GM12872 (cell line): ENCODE measurements around the gene LARGE1.

ENCODE experiments used
- TF ChIP-seq, protein P1 (sequence below): IDR thresholded peaks from 3 replicates; pipeline ENCODE4 v1.5.1; 2011; ENCODE audit warnings: low read depth, mild to moderate bottlenecking, low read length, moderate library complexity; ENCODE audit not compliant: insufficient read depth

Gene LARGE1

DNA sequence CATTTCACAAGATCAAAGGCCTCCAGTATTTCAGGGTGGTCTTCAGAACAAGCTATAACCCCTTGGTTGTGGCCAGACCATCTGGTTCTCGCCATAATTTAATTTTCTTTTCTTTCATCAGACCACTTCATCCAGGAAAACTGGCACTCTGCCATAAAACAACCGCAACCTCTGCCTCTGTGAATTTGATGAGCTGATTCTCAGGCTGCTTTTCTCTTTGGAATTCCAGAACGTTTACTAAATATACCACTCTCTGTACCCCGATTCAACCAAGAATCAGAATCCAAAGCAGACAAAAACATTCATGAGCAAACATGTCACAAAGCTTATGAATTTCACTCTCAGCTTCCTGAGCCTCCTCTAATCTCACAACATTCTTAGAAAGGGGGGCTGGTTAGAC, 530.3 kb downstream of the LARGE1 start:
- TF ChIP-seq, protein P1, sequence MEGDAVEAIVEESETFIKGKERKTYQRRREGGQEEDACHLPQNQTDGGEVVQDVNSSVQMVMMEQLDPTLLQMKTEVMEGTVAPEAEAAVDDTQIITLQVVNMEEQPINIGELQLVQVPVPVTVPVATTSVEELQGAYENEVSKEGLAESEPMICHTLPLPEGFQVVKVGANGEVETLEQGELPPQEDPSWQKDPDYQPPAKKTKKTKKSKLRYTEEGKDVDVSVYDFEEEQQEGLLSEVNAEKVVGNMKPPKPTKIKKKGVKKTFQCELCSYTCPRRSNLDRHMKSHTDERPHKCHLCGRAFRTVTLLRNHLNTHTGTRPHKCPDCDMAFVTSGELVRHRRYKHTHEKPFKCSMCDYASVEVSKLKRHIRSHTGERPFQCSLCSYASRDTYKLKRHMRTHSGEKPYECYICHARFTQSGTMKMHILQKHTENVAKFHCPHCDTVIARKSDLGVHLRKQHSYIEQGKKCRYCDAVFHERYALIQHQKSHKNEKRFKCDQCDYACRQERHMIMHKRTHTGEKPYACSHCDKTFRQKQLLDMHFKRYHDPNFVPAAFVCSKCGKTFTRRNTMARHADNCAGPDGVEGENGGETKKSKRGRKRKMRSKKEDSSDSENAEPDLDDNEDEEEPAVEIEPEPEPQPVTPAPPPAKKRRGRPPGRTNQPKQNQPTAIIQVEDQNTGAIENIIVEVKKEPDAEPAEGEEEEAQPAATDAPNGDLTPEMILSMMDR: no peak

DNA sequence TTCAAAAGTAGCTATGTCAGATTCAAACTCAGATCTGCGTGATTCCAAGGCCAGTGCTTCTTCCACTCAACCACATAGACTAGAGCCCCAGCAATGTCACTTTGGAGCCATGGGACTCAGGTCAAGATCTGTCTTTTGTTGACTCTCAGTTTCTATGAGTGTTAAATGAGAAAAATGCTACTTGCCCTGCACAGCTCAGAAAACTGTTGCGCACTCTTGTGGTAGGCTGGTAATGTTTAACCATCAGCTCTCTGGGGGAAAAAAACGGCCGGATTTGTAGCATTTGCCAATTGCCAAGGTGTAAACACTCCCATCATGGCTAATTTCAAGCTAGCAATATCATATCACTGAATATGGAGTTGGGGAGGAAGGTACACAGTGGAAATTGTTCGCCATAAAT, 534.0 kb downstream of the LARGE1 start:
- TF ChIP-seq, protein P1: no peak

DNA sequence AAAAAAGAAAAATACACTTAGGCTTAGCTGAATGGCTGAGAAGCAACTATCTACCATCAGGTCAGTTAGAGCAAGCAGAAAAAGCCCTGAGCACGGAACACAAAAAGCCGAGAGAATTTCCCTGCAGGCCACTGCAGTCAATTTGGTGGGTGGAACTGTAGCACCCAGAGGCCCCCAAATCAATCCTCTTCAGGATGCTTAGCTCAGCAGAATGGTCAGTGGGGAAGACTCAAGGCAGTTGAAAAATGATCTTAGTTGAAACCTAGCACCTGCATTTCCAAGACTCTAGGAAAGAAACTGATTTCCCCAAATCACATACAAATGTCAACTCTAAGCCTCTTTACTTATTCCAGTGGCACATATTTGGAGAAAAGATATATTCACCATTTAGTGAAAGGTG, 534.7 kb downstream of the LARGE1 start:
- TF ChIP-seq, protein P1: no peak

DNA sequence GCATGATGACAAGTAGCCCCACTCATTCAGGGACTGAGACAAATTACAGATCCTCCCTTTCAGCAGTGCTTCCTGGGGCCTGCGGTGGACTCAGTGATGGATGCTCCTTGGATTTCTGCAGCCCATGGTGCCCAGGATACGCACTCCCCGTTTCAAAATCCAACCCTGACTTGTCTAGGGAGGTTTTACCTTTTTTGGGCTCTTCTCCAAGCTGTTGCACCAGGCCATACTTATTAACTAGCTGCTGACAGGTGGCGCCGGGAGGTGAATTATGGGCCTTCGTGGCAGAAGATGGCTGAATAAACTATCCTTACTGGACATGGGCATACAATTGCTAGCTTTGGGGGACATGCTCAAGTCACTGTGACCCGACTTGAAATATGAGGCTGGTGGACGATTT, 537.8 kb downstream of the LARGE1 start:
- TF ChIP-seq, protein P1: no peak

DNA sequence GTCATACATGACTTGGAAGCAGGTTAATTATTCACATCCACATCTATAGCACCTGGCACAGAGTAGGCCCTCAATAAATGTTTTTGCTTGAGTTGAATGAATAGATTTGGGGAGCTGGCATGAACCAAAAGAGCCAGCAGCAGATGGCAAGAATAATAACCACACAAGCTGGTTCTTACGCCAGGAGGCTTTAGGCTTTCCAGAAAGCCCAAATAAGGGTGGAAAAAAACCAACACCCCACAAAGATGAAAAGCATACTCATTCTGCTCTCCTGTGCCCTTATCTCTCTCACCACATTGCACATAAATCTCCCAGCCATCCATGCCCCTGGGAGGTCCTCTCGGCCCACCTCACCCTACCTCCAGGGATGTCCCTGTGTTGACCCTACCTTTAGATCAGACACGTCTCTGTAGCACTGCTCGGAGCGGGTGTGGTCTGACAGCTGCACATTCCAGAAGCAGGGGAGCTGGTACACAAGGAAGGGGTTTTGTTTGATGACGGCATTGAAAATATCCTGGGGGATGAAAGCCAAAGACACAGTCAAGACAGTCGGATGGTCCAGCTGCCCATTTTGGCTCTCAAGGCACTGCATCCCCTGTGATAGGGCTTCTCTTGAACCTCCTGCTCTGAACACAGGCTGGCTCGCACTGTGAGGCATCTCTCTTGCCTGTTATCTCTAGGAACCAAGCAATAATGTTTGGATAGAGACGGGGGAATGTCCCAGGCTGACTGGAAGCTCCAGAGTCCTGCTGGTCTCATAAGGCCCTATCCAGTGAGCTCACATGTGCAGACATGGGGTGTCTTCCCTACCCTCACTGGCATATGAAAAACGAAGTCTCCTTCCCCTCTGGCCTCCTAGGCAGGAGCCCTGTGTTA, 538.5 kb downstream of the LARGE1 start:
- TF ChIP-seq, protein P1: no peak

DNA sequence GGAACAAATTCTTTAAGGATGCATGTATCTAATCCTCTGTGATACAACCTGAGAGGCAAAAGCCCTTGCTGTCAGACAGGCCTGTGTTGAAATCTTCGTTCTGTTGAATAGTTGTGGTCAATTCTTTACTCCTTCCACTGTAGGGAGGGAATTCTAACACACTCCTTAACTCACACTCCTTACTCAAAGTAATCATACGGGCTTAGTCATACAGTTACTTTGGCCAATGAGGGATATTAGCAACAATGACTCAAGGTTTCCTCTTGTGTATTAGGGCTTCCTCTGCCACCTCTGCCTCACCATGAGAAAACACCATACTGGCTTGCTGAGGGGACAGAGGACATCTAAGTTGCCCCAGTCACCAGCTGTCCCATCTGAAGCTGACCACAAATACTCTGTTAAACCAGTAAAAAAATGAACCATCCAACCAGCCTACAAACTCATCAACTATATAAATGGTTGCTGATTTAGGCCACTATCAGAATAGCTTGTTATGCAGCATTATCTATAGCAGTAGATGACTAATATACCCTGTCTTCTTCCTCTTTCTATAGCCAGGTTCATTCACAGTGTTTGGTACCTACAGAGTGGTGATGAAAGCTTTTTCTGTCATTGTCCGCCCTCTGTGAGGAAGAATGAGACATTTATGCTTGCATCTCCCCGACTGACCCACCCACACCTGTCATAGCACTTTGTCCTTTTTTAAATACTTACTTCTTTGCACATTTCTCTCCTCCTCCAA, 539.3 kb downstream of the LARGE1 start:
- TF ChIP-seq, protein P1: no peak

DNA sequence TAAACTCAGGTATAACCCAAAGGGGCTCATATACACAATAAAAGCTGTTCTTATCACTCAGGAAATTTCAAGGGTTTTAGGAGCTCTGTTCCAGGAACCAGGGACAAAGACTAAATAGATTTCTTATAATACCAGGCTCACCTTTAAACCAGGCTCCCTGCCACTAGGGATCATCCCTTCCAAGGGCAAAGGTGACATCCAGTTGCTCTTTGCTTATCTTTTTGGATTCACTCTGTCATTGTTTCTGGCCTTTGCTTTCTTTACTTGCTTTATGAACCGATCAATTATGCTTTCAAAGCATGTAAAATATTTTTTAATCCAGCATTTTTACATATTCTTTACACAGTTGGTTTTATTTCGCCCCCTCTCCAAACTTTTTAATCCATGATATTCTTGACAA, 540.4 kb downstream of the LARGE1 start:
- TF ChIP-seq, protein P1: no peak
